GM10266 (cell line): Measurements from ENCODE around the gene GTPBP3.
A peak's percentile ranks its signal among the peaks of the same experiment; 100 is the strongest.

ENCODE experiments used
- DNase-seq: peaks from one replicate; pipeline ENCODE4 v3.0.0; 2012; ENCODE audit errors: extremely low spot score
- CTCF ChIP-seq: IDR thresholded peaks from 2 replicates; pipeline ENCODE4 v1.5.1; 2012; ENCODE audit warnings: mild to moderate bottlenecking, low read depth; ENCODE audit not compliant: control insufficient read depth, insufficient read depth; ENCODE audit errors: missing control alignments

The GTPBP3 gene

GRCh38 chr19:17341845-17342244 lies 4.5 kb downstream of the GTPBP3 start:
- DNase-seq: no peak
- no peak for TF ChIP-seq CTCF

- TF ChIP-seq CTCF: peak; percentile 96
- DNase-seq: peak; percentile 88
Observed at GRCh38 chr19:17346109-17346671, 8.8 kb downstream of the GTPBP3 start.

GRCh38 chr19:17347361-17347760 lies 10.0 kb downstream of the GTPBP3 start:
- no peak for TF ChIP-seq CTCF

GRCh38 chr19:17347877-17348276 lies 10.5 kb downstream of the GTPBP3 start:
- DNase-seq: no peak
- no peak for TF ChIP-seq CTCF

More at GRCh38 chr19:17347361-17347760, 10.0 kb downstream of the GTPBP3 start:
- no peak for DNase-seq

- TF ChIP-seq CTCF: no peak
- no peak for DNase-seq
Observed at GRCh38 chr19:17348700-17349099, 11.3 kb downstream of the GTPBP3 start.

- no peak for DNase-seq
- TF ChIP-seq CTCF: no peak
Observed at GRCh38 chr19:17351815-17352435, 14.6 kb downstream of the GTPBP3 start.

- TF ChIP-seq CTCF: no peak
- DNase-seq: no peak
Observed at GRCh38 chr19:17352608-17353280, 15.4 kb downstream of the GTPBP3 start.
